AG09319 (cell line): Measurements from ENCODE around the gene ASIC3.

Experiments
- DNase-seq: peaks from one replicate; pipeline ENCODE4 v3.0.0-alpha.2; 2010; ENCODE audit warnings: low read depth; ENCODE audit errors: extremely low read depth
- TF ChIP-seq, protein P1 (sequence below): IDR thresholded peaks from 2 replicates; pipeline ENCODE4 v1.5.1; 2011; ENCODE audit warnings: low read depth, mild to moderate bottlenecking, inconsistent platforms, low read length, moderate library complexity

The ASIC3 gene

DNA sequence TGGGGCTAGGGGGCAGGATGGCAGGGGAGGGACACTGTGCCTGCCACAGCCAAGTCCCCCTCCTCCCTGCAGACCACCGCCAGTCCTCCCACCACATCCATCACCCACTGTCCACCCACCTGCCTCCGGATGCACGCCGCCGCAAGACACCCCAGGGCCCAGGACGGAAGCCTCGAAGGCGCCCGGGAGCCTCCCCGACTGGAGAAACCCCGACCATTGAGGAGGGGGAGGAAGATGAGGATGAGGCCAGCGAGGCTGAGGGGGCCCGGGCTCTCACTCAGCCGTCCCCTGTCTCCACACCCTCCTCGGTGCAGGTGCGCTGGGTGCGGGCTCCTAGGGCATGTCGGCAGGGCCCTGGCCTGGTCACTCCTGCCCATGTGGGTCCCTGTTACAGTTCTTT lies 16.1 kb downstream of the ASIC3 start:
- TF ChIP-seq, protein P1, sequence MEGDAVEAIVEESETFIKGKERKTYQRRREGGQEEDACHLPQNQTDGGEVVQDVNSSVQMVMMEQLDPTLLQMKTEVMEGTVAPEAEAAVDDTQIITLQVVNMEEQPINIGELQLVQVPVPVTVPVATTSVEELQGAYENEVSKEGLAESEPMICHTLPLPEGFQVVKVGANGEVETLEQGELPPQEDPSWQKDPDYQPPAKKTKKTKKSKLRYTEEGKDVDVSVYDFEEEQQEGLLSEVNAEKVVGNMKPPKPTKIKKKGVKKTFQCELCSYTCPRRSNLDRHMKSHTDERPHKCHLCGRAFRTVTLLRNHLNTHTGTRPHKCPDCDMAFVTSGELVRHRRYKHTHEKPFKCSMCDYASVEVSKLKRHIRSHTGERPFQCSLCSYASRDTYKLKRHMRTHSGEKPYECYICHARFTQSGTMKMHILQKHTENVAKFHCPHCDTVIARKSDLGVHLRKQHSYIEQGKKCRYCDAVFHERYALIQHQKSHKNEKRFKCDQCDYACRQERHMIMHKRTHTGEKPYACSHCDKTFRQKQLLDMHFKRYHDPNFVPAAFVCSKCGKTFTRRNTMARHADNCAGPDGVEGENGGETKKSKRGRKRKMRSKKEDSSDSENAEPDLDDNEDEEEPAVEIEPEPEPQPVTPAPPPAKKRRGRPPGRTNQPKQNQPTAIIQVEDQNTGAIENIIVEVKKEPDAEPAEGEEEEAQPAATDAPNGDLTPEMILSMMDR: no peak
- no peak for DNase-seq

DNA sequence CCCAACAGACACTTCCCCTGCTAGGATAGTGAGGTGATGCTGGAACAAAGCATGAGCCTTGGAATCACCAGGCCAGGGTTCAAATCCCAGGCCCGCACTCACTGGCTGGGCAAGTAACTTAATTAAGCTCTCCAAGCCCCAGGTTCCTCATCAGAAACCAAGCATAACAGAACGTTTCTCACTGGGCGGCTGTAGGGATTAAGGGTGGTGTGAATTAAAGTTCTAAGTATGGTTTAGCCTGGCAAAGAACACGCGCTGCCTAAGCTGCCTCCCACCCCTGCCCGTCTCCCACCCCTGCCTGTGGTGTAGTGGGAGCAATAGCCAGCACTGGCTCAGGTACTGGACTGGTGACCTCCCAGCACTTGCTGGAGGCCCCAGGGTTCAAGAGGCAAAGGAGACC lies 16.7 kb downstream of the ASIC3 start:
- DNase-seq: no peak
- TF ChIP-seq, protein P1: no peak

DNA sequence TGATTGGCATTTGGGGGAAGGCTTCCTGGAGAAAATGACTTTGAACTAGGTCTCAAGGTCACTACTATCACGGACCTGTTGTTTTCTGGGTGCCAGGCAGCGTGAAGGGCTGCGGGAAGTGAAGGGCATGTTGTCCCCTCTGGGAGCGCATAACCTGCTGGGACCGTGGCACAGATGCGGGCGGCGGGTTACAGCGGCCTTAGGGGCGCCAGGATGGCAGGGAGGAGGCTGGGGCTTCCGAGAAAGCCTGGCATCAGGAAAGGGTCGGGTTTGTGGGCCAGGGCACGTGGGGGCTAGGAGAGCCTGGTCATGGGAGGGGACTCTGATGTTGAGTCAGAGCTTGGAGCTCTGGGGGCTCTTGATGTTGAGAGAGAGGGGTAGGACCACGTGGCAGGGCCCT lies 17.2 kb downstream of the ASIC3 start:
- TF ChIP-seq, protein P1: no peak
- DNase-seq: no peak

DNA sequence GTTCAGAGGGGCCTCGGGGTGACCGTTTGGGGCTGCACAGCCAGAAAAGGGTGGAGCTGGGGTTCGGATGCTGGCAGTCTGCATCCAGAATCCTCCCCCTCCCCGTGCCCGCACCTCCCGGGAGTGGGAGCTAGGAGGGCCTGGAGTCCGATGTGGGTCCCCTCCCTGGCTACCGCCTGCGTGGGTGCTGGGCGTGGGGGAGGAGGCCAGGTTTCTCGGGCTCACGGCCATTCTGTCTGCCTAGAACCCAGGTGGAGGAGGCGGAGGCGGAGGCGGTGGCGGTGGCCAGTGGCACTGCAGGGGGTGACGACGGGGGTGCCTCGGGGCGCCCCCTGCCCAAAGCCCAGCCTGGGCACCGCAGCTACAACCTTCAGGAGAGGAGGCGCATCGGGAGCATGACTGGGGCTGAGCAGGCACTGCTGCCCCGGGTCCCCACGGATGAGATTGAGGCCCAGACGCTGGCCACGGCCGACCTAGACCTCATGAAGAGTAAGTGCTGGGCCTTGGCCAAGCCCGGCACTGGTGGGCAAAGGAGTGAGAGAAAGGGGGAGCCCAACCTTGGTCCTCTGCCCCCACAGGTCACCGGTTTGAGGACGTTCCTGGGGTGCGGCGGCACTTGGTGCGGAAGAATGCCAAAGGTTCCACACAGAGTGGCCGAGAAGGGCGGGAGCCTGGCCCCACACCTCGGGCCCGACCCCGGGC lies 18.1 kb downstream of the ASIC3 start:
- TF ChIP-seq, protein P1: no peak
- no peak for DNase-seq

DNA sequence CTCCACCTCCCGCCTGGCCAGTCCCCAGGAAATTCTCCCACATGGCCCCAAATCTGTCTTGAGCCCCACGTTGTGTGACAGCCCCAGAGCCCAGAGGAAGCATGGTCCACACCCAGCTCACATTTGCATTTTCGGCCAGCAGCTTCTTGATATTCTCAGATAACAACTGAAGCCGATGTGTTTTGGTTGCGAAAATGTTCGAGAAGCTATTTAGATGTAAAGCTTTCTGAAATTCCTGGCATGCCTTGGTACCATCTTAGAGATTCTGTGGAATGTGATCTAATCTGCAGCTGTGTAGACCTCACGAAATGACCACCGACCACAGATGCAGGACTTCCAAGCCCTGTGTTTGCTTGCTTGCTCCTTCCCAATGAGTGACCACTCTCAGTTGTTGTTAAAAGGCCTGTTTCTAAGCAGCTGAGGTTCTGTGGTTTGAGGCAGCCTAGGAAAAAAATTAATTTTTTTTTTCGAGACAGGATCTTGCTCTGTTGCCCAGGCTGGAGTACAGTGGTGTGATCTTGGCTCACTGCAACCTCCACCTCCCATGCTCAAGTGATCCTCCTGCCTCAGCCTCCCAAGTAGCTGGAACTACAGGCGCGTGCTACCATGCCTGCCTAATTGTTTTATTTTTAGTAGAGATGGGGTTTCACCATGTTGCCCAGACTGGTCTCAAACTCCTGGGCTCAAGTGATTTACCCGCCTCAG lies 19.9 kb downstream of the ASIC3 start:
- TF ChIP-seq, protein P1: no peak
- no peak for DNase-seq

DNA sequence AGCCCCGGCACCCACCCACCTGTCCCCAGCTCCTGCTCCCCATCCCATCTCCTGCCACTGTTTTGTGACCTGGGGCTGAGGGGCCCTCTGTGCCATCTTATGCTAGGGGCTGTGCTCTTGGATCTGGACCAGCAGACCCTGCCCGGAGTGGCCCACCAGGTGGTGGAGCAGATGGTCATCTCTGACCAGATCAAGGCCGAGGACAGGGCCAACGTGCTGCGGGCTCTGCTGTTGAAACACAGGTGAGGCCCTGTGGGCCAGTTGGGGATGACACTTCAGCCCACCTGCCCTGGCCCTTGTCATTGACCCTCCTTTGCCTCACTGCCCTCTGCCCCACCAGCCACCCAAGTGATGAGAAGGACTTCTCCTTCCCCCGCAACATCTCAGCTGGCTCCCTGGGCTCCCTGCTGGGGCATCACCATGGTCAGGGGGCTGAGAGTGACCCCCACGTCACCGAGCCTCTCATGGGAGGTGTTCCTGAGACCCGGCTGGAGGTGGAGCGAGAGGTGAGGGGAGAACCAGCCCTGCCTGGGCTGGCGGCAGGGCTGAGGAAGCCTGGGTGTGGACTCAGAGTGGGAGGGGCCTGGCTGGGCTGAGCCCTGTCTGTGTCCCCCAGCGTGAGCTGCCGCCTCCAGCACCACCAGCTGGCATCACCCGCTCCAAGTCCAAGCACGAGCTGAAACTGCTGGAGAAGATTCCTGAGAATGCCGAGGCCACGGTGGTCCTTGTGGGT lies 21.7 kb downstream of the ASIC3 start:
- TF ChIP-seq, protein P1: no peak
- no peak for DNase-seq

DNA sequence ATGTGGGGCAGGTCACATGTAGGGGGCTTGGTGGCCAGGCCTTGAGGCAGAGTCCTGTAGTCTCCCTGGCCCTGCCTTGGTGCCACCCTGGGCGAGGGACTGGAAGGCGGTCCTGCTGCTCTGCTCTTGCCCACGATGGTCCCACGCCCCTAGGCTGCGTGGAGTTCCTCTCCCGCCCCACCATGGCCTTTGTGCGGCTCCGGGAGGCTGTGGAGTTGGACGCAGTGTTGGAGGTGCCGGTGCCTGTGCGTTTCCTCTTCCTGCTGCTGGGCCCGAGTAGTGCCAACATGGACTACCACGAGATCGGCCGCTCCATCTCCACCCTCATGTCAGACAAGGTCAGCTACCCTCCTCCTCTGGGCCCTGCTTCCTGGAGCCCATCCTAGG lies 22.2 kb downstream of the ASIC3 start:
- DNase-seq: no peak
- TF ChIP-seq, protein P1: no peak
